GM10847 (cell line): ENCODE measurements around the gene LRP1.
A peak's percentile ranks its signal among the peaks of the same experiment; 100 is the strongest.

ENCODE experiments used
- POLR2A ChIP-seq: IDR thresholded peaks from 2 replicates; pipeline ENCODE4 v1.6.1; 2011; ENCODE audit not compliant: insufficient read length; ENCODE audit errors: extremely low read depth

The LRP1 gene

DNA sequence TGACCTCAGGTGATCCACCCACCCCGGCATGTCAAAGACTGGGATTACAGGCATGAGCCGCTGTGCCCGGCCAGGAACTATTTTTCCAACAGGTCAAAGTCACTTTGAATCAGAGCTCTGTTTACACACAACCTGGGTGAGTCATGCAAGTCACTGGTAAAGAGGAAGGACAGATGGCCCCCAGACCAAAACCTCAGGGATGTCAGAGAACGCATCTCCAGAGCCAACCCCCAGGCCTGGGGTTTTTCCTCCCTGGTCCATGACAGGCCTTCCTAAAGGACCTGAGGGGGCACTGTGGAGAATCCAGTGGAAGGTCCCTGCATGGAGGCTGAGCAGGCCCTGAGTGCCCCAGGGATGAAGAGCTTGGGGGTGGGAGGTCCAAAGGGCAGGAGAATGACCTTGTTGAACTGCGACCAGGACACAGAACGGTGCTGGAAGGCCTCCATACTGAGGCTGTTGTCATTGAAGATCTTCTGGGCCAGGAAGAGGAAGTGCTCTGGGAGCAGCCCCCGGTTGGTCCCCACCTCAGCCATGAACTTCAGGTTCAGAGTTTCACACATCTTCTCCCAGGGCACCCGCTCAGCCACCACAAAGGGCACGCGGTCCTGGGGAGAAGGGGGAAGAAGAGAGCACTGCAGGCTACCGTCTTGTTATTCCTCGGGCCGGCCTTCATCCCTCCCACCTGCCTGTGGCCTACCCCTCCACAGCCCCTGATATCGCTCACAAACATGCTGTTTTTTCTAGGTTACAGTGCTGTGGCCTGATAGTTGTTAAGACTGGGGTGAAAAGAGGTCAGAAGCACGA, 26.2 kb upstream of the LRP1 start:
- no peak for TF ChIP-seq POLR2A

DNA sequence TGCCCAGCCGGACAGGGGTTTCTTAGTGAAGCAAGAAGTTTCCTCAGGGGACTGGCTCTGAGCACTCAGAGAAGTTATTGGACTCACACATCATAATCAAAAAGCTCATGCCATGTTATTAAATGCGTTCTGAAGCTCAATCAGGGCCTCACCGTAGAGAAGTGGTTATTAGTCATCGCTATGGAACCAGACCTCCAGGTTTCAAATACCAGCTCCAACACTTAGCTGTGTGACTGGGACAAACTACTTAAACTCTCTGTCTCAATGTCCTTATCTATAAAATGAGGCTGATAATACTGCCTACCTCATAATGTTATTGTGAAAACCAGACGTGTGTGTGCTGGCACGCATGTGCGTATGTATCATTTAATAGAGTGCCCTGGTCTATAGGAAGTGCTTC, 24.4 kb upstream of the LRP1 start:
- no peak for TF ChIP-seq POLR2A

DNA sequence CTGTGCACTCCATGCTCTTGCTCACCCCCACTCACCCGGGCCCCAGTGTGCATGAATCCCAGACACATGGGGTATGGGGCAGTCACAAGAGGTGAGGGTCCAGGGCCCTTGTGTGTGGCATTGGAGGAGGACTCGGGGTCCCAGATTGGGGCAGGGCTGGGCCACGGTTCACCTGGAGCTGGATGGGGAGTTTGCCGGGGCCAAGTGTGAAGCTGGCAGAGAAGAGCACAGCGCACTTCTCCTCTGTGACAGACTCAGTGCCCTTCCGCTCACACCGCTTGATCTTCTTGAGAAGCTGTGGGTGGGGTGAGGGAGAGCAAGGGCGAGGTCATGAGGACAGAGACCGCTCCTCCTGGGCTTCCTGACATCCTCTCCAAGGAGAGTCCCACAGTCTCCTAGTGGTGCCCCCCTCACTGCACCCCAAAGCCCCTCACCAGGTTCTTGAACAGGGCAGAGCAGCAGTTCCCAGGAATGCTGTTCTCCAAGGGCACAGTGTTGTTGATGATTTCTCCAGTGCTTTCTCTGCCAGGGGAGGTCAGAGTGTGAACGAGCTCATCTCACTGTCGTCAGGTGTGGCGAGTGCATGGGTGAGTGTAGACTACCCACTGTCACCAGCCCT, 23.9 kb upstream of the LRP1 start:
- no peak for TF ChIP-seq POLR2A

DNA sequence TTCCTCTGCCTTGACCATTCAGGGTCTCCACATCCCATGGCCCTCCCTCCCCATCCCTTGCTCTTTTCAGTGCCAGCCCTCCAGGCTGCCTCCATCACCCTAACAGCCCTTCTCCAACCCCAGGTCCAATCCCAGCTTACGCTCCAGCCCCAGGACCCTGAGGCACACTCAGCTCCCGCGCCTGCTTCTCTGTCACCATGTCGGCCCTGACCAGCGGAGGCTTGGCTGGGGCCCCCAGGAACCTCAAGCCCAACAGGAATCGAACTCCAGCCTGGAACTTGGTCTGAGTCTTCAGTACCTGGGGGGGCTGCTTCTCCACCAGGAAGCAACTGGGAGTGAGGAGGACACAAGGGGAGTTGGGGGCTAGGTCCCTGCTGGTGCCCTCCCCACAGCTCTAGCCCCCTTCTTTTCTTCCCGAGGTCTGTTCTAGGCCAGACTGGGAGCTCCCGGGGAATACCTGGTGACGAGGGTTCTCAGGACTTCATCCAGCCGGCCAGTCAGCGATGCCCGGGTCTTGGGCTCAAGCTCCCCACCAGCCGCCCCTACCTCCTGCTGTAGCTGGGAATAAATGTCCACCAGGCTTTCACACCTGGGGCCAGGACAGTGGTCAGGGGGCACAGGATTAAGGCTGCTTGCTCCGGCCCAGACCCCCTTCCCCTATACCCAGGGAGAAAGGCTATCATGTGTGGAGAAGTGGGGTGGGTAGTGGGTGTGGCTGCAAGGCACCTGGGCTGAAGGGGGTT, 23.1 kb upstream of the LRP1 start:
- TF ChIP-seq POLR2A = peak; percentile 4

DNA sequence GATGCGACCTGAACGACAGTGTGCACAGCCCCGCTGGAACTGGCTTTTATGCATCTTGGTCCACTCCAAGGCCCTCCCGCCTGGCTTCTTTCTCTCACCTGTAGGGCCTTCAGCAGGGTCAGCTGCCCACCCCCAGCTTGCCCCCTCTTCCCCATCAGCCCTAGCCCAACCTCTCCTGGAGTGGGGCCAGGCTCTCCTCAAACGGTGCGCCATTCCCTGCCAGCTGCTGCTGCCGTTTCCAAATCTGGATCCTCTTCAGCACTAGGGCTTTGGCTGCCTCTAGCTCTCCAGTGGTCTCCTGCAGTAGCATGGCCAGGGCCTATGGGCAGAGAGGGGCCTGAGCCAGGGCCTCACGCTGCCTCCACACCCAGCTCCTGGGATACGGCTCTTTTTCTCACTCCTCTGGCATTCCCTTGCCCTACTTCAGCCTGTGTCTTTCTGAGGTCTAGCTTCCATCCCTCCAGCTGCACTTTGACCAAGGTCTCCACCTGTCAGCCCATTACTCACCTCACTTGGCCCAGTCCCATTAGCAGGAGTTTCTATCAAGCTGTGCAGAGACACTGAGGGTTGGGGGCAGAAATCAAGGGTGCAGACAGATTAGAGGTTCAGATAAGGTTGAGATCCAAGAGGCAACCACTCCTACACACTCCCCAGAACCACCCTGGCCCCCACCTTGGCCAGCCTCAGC, 22.1 kb upstream of the LRP1 start:
- no peak for TF ChIP-seq POLR2A

DNA sequence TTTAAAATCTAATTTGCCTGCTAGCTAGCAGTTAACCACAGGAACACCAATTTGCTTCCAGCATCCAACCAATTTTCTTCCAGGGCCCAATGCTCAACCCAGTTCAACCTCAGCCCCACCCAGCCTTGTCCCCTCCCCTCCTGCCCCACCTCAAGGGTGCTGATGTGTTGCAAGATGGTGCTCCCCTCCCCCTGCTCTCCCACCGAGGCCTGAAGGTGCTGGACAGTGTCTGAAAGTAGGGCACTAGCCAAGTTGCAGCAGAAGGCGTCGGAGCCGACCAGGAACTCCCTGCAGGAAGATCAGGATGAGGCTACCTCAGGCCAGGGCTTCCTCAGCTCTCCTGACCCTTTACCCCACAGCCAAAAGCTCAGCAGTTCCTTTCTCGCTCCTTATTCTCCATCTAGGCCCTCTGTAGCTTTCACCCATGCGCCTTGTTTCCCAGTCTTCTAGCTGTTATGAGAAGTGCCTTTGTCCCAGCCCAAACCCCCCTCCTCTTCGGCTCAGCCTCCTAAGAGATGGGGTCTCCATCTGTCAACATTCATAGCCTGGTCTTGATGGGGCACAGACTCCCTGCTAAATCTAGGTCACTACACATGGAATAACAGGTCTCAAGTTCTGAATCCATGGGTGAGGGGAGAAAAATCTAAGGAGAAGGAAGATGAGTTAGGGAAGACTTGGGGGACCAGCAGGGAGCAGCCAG, 20.7 kb upstream of the LRP1 start:
- no peak for TF ChIP-seq POLR2A

DNA sequence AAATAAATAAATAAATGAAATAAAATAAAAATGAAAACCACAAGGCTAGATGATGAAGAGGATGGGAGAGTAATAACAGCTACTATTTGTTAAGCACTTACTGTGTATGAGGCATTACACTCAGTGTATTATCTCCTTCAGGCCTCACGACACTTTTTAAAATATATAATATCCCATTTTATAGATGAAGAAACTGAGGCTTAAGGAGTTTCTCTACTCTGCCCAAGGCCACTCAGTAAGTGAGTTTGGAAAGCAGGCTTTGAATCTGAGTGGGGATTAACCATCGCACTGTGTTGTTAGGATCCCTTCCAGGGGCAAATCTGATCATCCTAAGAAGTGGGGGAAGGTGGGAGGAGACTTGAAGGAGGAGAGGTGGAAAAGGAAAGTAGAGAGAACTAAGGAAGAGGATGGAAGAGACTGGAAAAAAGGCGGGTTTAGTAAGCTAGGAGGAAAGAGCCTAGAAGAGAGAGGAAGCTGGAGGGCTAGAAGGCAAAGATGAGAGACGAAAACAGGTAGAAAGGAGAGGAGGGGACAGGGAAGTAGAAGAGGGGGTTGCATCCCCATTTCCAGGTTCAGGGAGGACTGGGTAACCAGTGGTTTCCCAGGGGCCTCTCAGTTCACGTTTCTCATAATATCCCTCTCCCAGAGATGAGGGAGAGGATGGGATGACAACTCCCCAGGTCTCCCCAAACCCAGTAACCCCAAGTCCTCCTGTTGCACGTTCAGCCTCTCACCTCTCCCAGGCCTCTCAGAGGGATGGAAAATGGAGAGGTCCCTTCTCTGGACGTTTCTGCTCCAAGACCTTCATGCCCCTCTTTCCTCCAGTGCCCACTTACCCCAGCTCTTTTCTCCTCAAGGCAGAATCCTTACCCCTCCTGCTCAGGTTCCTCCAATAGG, 18.8 kb upstream of the LRP1 start:
- TF ChIP-seq POLR2A = no peak

DNA sequence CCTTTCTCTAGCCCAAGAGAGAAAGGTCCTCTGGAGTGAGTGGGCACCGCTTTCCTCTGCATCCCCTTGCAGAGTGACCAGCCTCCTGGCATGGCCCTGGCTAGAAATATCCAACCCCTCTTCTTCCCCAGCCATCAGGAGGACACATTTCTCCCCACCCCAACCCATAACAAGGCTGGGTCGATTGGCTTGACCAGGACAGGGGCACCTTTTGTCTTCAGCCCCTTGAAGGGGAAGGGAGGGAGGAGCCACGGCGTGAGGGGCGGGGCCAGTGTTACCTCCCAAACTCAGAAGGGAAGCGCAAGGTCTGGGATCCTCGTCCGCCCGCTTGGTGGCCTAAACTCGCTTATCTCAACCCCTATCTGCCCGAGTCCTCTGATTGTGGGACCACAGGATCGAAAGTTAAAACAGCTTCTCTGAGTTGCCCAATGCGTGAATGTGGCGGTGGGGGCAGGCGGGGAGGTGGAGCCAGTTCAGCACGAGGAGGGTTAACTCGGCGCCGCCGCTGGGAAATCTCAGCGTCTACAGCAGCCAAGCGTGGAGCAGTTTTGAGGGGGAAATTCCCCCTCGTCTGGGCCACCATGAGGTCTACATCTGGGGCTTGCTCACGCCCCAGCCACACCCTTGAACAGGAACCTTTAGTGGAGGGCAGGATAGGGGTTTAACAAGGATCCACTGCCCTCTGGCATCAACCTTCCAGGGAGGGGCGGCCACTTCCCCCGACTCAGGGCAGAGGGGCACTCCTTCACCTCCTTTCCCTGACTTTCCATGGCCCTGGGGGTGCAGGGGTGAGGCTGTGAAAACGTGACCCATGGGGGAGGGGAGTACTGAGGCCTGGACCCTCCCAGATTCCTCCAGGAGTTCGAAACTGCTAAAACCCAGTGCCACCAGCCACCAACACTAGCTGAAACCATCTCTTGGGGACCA, 17.9 kb upstream of the LRP1 start:
- TF ChIP-seq POLR2A = no peak

DNA sequence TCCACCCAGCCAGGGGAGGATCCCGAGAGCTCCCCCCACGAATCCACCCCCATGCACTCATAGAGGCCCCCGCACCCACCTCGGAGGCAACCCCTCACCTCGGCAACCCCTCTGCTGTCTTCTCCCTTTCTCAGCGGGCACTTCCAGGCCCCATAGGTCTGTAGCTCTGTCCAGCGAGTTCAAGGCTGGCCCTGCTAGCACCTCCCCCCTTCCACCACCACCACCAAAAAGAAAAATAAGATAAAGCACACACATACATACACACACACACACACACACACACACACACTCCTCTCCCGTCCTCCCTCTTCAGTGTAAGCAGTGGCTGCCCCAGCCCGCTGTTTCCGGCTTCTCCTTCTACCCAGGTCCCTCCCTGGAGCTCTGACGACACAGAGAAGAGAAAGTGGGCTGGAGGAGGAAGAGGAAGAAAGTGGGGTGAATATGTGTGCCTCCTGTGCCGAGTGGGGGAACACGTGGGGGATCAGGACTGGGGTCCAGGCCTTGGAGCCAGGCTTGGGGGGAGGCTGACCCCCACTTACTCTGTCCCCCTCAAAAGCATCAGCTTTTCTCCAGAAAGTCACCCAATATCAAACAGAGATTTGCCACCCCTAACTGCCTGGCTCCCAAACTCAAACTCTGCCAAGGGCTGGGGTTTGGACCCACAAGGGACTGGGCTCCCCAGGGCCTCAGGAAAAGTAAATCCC, 17.1 kb upstream of the LRP1 start, which contains the start of gene STAT6:
Gene STAT6, minus strand, starts transcription at position 332 of the 704 bp plus-strand sequence. CDS start 3,084 bp downstream, outside the sequence.
- TF ChIP-seq POLR2A = peak; percentile 62

DNA sequence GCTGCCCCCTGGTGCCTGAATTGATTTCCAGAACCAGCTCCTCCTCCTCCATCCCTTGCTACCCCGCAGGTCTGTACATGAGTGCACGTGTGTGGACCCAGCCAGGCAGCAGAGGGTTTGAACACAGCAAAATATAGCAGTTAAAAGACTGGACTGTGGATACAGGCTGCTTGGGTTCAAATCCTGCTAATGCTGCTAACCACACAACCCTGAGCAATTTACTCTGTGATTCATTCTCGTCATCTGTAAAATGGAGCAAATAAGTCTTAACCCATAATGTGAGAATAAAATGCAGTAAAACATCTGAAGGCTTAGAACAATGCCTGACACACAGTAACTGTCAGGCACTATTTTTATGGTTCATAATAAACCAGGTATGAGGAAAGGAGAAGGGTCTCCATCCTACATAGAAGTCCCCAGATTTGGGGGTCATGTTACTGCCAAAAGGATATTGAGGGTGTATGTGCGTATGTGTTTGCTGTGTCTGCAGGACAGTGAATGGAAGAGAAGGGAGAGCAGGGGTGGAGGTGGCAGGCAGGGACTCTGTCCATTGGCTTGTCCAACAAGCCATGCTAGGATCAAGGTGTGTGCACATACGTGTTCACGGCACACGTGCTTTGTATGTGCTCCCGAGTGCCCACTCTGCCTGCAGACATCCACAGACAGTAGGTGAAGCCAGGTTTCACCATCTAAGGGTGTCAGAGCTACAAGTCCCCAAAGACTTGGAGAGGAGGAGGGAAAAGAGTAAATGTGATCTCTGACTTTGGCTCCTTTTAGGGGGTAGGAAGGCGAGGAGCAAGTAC, 15.6 kb upstream of the LRP1 start:
- no peak for TF ChIP-seq POLR2A

DNA sequence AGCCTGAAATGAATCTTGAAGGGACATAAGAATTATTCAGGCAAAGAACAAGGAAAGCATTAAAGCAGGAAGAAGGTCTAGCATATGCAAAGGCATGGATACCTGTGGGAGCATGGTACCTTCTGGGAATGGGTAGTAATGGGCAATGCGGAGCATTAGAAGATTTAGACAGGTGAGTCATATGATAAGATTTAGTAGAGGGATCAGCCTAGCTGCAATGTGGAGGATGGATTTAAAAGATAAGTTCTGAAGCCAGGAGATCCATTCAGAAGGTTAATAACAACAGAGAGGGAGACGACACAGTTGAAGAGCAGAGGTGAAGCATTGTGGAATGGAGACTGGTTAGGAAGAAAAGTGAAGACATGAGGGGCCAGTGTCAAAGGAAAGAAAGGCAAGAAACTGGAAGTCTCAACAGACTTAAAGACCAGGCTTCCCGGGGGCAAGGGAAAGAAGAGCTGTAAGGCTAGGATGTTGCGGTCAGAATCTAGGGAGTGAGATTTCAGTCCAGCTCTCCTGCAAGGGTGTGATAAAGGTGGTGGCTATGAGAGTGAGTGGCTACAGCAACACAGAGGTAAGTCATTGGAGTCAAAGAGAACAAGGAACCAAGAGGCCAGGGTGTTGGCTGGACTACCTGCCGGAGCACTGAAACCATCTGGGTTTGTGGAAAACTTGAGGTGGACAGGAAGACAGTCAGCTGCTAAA, 11.6 kb upstream of the LRP1 start:
- TF ChIP-seq POLR2A = no peak
